Activated T-helper 2 cell treated with anti-CD3 and anti-CD28 coated beads, Interferon-gamma antibody, Interleukin-2, Interleukin-4, amounts not matched to agents 10 μg/mL and 5 μg/mL and 100 μg/mL, durations not matched to agents 14 hours and 24 hours and 36 hours (primary cell): ENCODE measurements around the gene GTF2IRD1. TPM values are rescaled to one million over a fixed set of nuclear protein-coding genes. Genes with fewer than 3 reads are reported as not detected.
A peak's percentile ranks its signal among the peaks of the same experiment; 100 is the strongest.
"Not testable (repeated sequence)": the region's sequence is repeated elsewhere in the genome, so short reads cannot be mapped to it uniquely, and the experiment has no call there.

Source experiments
- DNase-seq: peaks from one replicate; pipeline ENCODE4 v3.0.0; 2021; ENCODE audit warnings: low spot score
- H3K27ac Mint-ChIP-seq: one replicate; pipeline ENCODE4 v1.8.0; 2021; ENCODE audit warnings: mixed read lengths
- H3K27me3 Mint-ChIP-seq: one replicate; pipeline ENCODE4 v1.8.0; 2021; ENCODE audit warnings: low read depth, mixed read lengths
- H3K36me3 Mint-ChIP-seq: one replicate; pipeline ENCODE4 v1.8.0; 2021; ENCODE audit warnings: low read depth, mixed read lengths
- H3K4me1 Mint-ChIP-seq: one replicate; pipeline ENCODE4 v1.8.0; 2021; ENCODE audit warnings: low read depth, mixed read lengths
- H3K4me3 Mint-ChIP-seq: one replicate; pipeline ENCODE4 v1.8.0; 2021; ENCODE audit warnings: low read depth, mild to moderate bottlenecking, moderate library complexity, mixed read lengths
- H3K9me3 Mint-ChIP-seq: one replicate; pipeline ENCODE4 v1.8.0; 2021; ENCODE audit warnings: mixed read lengths
- intact Hi-C: fragments of 100-400 bp; cut with micrococcal nuclease; formaldehyde crosslinking; loops from one replicate; pipeline ENCODE4 v1.15.1; 2023
- total RNA-seq: library from RNA; stranded (reverse); gene quantifications from 2 replicates; pipeline ENCODE4 v1.2.3, GENCODE V29; 2022

The GTF2IRD1 gene
- total RNA-seq, 1 donor from 2014 or later: 3.1 TPM

GRCh38 chr7:74440143-74440542 is 13.6 kb upstream of the GTF2IRD1 start:
- H3K27me3 Mint-ChIP-seq, intact Hi-C loops, H3K4me3 Mint-ChIP-seq, H3K27ac Mint-ChIP-seq, H3K9me3 Mint-ChIP-seq, H3K36me3 Mint-ChIP-seq, DNase-seq, H3K4me1 Mint-ChIP-seq: not testable (repeated sequence)

GRCh38 chr7:74441801-74442200 is 11.9 kb upstream of the GTF2IRD1 start:
- Mint-ChIP-seq H3K4me3 (no peak overlapping the region), H3K4me1 (no peaks in the 10 kb centered on the region), H3K27ac (no peak overlapping the region), H3K27me3 (peaks cover under 1% of the 10 kb centered on the region), H3K36me3 (no peaks in the 10 kb centered on the region), H3K9me3 (peaks cover 6% of the 10 kb centered on the region)
- intact Hi-C loops: no loop called here
- no peak for DNase-seq

- no peaks in the 10 kb centered on the region for H3K27me3 Mint-ChIP-seq
- H3K4me3 Mint-ChIP-seq: no peak overlapping the region
- H3K36me3 Mint-ChIP-seq: no peaks in the 10 kb centered on the region
- intact Hi-C loops: no loop called here
- H3K9me3 Mint-ChIP-seq: no peaks in the 10 kb centered on the region
- no peaks in the 10 kb centered on the region for H3K4me1 Mint-ChIP-seq
- no peak overlapping the region for H3K27ac Mint-ChIP-seq
- no peak for DNase-seq
These were observed 10.0 kb upstream of the GTF2IRD1 start for GRCh38 chr7:74443543-74444247.

GRCh38 chr7:74449144-74449543 is 4.6 kb upstream of the GTF2IRD1 start:
- Mint-ChIP-seq H3K27ac (no peak overlapping the region), H3K27me3 (peaks cover 5% of the 10 kb centered on the region), H3K9me3 (no peaks in the 10 kb centered on the region), H3K36me3 (no peaks in the 10 kb centered on the region), H3K4me3 (no peak overlapping the region), H3K4me1 (peaks cover 10% of the 10 kb centered on the region)
- DNase-seq: no peak
- intact Hi-C loops: no loop called here

GRCh38 chr7:74449809-74450397 is 3.8 kb upstream of the GTF2IRD1 start:
- H3K27ac Mint-ChIP-seq: no peak overlapping the region
- no peak overlapping the region for H3K4me3 Mint-ChIP-seq
- intact Hi-C loops: no loop called here
- DNase-seq: peak; percentile 47
- no peaks in the 10 kb centered on the region for H3K9me3 Mint-ChIP-seq
- peaks cover 5% of the 10 kb centered on the region for H3K27me3 Mint-ChIP-seq
- no peaks in the 10 kb centered on the region for H3K36me3 Mint-ChIP-seq
- H3K4me1 Mint-ChIP-seq: peaks cover 10% of the 10 kb centered on the region

- intact Hi-C loops: loop anchor here (1.0 to 2.0 kb wide), 3 partner anchors 113 to 204 kb away; partner anchors contain the start of genes GTF2I and RFC2
- Mint-ChIP-seq H3K4me1 (peaks cover 10% of the 10 kb centered on the region), H3K27ac (peak overlapping the region; percentile 81), H3K9me3 (no peaks in the 10 kb centered on the region), H3K36me3 (no peaks in the 10 kb centered on the region), H3K4me3 (peak overlapping the region; percentile 70), H3K27me3 (peaks cover 12% of the 10 kb centered on the region)
- no peak for DNase-seq
These were observed 871 bp upstream of the GTF2IRD1 start for GRCh38 chr7:74452748-74453321.

GRCh38 chr7:74454021-74454924 is 567 bp downstream of the GTF2IRD1 start:
- peak overlapping the region; percentile 13 for H3K4me3 Mint-ChIP-seq
- intact Hi-C loops: no loop called here
- peaks cover 12% of the 10 kb centered on the region for H3K27me3 Mint-ChIP-seq
- no peak overlapping the region for H3K27ac Mint-ChIP-seq
- DNase-seq: no peak
- H3K4me1 Mint-ChIP-seq: peaks cover 10% of the 10 kb centered on the region
- H3K9me3 Mint-ChIP-seq: no peaks in the 10 kb centered on the region
- no peaks in the 10 kb centered on the region for H3K36me3 Mint-ChIP-seq

GRCh38 chr7:74454925-74455288 is 1.2 kb downstream of the GTF2IRD1 start:
- intact Hi-C loops: no loop called here

GRCh38 chr7:74455291-74455804 is 1.6 kb downstream of the GTF2IRD1 start:
- H3K27ac Mint-ChIP-seq: no peak overlapping the region
- peak overlapping the region; percentile 5 for H3K4me3 Mint-ChIP-seq
- peaks cover 10% of the 10 kb centered on the region for H3K4me1 Mint-ChIP-seq
- peaks cover 7% of the 10 kb centered on the region for H3K27me3 Mint-ChIP-seq
- no peaks in the 10 kb centered on the region for H3K36me3 Mint-ChIP-seq
- no peak for DNase-seq
- H3K9me3 Mint-ChIP-seq: no peaks in the 10 kb centered on the region
- intact Hi-C loops: no loop called here

More at GRCh38 chr7:74454925-74455288, 1.2 kb downstream of the GTF2IRD1 start:
- H3K9me3 Mint-ChIP-seq: no peaks in the 10 kb centered on the region
- H3K4me1 Mint-ChIP-seq: peaks cover 10% of the 10 kb centered on the region
- peak overlapping the region; percentile 13 for H3K4me3 Mint-ChIP-seq
- peaks cover 7% of the 10 kb centered on the region for H3K27me3 Mint-ChIP-seq
- no peak overlapping the region for H3K27ac Mint-ChIP-seq
- no peak for DNase-seq
- no peaks in the 10 kb centered on the region for H3K36me3 Mint-ChIP-seq

- H3K4me3 Mint-ChIP-seq: no peak overlapping the region
- peaks cover 10% of the 10 kb centered on the region for H3K4me1 Mint-ChIP-seq
- no peaks in the 10 kb centered on the region for H3K36me3 Mint-ChIP-seq
- no peak overlapping the region for H3K27ac Mint-ChIP-seq
- DNase-seq: no peak
- H3K9me3 Mint-ChIP-seq: no peaks in the 10 kb centered on the region
- peaks cover 7% of the 10 kb centered on the region for H3K27me3 Mint-ChIP-seq
- intact Hi-C loops: no loop called here
These were observed 2.2 kb downstream of the GTF2IRD1 start for GRCh38 chr7:74455928-74456327.

- intact Hi-C loops: no loop called here
- DNase-seq: no peak
- Mint-ChIP-seq H3K36me3 (no peaks in the 10 kb centered on the region), H3K27me3 (peaks cover 7% of the 10 kb centered on the region), H3K9me3 (no peaks in the 10 kb centered on the region), H3K4me3 (no peak overlapping the region), H3K4me1 (peaks cover 10% of the 10 kb centered on the region), H3K27ac (no peak overlapping the region)
These were observed 3.3 kb downstream of the GTF2IRD1 start for GRCh38 chr7:74457007-74457406.

GRCh38 chr7:74461970-74462706 is 8.4 kb downstream of the GTF2IRD1 start:
- DNase-seq: no peak
- Mint-ChIP-seq H3K9me3 (no peaks in the 10 kb centered on the region), H3K4me3 (no peak overlapping the region), H3K27me3 (peaks cover 2% of the 10 kb centered on the region), H3K4me1 (no peaks in the 10 kb centered on the region), H3K27ac (no peak overlapping the region), H3K36me3 (no peaks in the 10 kb centered on the region)
- intact Hi-C loops: no loop called here
